T-helper 1 cell treated with Interleukin-12 subunit alpha and Interleukin-12 subunit beta and Interleukin-4 antibody, amounts not matched to agents 30 μg/mL and 1 μg/mL, for 36 hours (primary cell): Measurements from ENCODE around the gene ZFP28.

ENCODE experiments used
- H3K27ac Mint-ChIP-seq: one replicate; pipeline ENCODE4 v1.8.0; 2021; ENCODE audit warnings: mild to moderate bottlenecking, mixed read lengths
- H3K27me3 Mint-ChIP-seq: one replicate; pipeline ENCODE4 v1.8.0; 2021; ENCODE audit warnings: low read depth, mixed read lengths
- H3K36me3 Mint-ChIP-seq: one replicate; pipeline ENCODE4 v1.8.0; 2021; ENCODE audit warnings: low read depth, mixed read lengths
- H3K4me1 Mint-ChIP-seq: one replicate; pipeline ENCODE4 v1.8.0; 2021; ENCODE audit warnings: low read depth, mixed read lengths
- H3K4me3 Mint-ChIP-seq: one replicate; pipeline ENCODE4 v1.8.0; 2021; ENCODE audit warnings: mild to moderate bottlenecking, moderate library complexity, mixed read lengths
- H3K9me3 Mint-ChIP-seq: one replicate; pipeline ENCODE4 v1.8.0; 2021; ENCODE audit warnings: mixed read lengths

ZFP28 gene

DNA sequence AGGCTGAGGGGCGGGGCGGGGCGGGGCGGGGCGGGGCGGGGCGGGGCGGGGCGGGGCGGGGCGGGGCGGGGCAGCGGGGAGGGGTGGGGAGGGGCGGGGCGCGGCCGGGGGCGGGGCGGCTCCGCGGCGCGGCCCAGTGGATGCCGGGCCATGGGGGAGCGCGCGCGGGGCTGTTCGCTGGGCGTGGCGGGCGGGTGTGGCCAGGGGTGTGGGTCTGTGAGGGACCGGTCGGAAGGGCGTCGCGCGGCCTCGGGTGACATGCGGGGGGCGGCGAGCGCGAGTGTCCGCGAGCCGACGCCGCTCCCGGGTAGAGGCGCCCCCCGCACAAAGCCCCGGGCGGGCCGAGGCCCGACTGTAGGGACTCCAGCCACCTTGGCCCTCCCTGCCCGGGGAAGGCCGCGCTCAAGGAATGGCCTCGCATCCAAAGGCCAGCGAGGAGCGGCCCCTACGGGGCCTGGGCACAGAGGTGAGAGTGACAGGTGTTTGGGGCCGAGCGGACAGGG is at the start of gene ZFP28:
Gene ZFP28 (plus strand): TSS at position 188 of the 503 bp plus-strand sequence. CDS start 71 bp downstream, at position 259.
- Mint-ChIP-seq H3K4me1 (peaks cover 6% of the 10 kb centered on the region), H3K27me3 (no peaks in the 10 kb centered on the region), H3K36me3 (peaks cover 24% of the 10 kb centered on the region), H3K27ac (peak within 1 kb of the TSS; percentile 92), H3K9me3 (peaks cover 67% of the 10 kb centered on the region), H3K4me3 (peak within 1 kb of the TSS; percentile 83)

DNA sequence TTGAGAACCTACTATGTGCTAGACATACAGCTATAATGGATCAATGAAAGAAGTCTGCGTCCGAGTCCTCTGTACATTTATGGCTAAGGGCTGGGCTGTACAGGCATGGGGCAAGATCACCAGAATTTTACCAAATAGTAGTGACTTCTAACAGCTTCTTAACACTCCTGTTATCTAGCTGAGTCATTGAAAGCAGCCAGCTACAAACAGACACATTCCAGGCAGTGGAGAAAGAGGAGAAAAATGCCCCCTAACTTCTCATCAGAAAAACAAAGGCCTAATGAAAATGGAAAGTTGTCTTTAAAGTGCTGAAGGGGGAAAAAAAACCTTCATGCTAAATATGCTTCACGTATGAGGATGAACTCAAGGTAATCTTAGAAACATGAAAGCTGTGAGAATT is 47.3 kb upstream of the ZFP28 start:
- H3K27ac Mint-ChIP-seq: no peak overlapping the region
- H3K4me3 Mint-ChIP-seq: no peak overlapping the region
- H3K36me3 Mint-ChIP-seq: no peaks in the 10 kb centered on the region
- H3K9me3 Mint-ChIP-seq: peaks cover 83% of the 10 kb centered on the region
- H3K4me1 Mint-ChIP-seq: no peaks in the 10 kb centered on the region
- no peaks in the 10 kb centered on the region for H3K27me3 Mint-ChIP-seq

DNA sequence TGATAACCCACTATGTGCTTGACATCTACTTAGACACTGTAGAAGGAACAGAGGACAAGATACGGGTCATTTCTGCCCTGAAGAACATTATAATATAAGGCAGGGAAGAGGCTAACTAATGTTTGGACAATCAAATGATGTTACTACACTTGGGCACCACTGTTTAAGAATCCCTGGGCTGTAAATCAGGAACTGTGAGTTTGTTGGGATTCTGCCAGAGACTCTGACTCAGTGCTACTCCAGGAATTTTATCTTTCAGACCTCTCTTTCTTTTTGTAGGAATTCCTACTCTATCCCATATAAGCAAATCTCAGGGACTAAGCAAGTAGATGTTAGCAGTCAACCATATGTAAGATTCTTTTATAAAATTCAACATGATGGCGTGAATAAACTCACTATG is 34.2 kb upstream of the ZFP28 start:
- Mint-ChIP-seq H3K9me3 (peaks cover 60% of the 10 kb centered on the region), H3K4me1 (no peaks in the 10 kb centered on the region), H3K27ac (no peak overlapping the region), H3K27me3 (no peaks in the 10 kb centered on the region), H3K36me3 (peaks cover 1% of the 10 kb centered on the region), H3K4me3 (no peak overlapping the region)

DNA sequence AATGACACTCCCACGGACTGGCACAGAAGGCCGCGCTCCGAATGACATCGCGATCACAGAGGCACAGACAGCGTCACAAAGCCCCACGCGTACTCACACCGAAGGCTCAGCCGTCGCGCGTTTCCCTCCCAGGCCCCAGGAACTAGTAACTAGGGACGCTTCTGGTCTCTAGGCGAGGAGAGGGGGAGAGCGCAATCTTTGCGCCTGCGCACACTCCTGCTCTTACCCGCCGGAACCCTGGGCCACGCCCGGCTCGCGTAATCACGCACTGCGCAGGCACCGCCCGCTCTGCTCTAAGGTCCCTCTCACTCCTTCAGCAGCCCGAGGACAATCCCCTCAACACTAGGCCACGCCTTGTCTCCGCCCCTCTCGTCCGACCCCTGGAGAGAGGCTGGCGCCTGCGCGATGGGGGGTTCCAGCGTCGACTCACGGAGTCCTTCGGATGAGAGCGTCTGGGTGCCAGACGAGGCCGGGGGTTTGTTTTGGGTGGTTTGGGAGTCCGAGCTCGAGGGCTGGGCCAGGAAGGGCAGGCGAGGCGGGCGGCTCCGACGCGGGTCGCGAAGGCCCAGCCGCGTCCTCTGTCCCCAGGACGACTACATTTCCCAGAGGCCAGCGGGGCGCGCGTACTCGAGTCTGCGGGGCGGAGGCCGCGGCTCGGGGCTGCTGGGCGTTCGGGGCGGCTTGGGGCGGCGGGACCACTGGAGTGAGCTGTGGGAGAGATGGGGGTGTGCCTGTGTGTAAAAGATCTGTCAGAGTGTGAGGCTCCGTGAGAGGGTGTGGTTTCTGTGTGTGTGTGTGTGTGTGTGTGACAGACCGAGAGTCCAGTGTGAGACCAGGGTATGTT is 31.1 kb upstream of the ZFP28 start, which contains the start of gene ZNF471:
Gene ZNF471 (plus strand): TSS at position 410 of the 844 bp plus-strand sequence. CDS start 3,717 bp downstream, outside the sequence.
- H3K4me1 Mint-ChIP-seq: no peaks in the 10 kb centered on the region
- H3K27ac Mint-ChIP-seq: no peak within 1 kb of the TSS
- H3K4me3 Mint-ChIP-seq: peak within 1 kb of the TSS; percentile 3
- peaks cover 1% of the 10 kb centered on the region for H3K36me3 Mint-ChIP-seq
- H3K27me3 Mint-ChIP-seq: no peaks in the 10 kb centered on the region
- H3K9me3 Mint-ChIP-seq: peaks cover 33% of the 10 kb centered on the region

DNA sequence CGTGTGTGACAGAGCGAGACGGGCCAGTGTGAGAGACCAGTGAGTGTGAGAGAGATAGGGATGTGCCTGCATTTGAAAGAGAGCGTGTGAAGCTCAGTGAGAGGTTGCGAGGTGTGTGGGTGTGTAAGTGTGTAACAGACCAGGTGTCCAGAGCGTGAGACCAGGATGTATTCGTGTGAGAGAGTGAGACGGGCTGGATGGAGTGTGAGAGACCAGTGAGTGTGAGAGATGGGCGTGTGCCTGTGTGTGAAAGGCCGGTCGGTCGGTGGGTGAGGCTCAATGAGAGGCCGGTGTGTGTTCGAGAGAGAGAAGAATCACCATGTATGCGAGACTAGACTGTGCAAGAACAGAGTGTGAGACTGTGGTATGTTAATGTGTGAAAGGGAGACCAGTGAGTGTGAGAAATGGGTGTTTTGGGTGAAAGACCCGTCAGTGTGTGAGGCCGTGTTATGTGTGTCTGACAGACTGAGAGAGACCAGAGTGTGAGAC is 30.4 kb upstream of the ZFP28 start:
- H3K27ac Mint-ChIP-seq: no peak overlapping the region
- peaks cover 1% of the 10 kb centered on the region for H3K36me3 Mint-ChIP-seq
- no peaks in the 10 kb centered on the region for H3K27me3 Mint-ChIP-seq
- peaks cover 33% of the 10 kb centered on the region for H3K9me3 Mint-ChIP-seq
- no peaks in the 10 kb centered on the region for H3K4me1 Mint-ChIP-seq
- no peak overlapping the region for H3K4me3 Mint-ChIP-seq

DNA sequence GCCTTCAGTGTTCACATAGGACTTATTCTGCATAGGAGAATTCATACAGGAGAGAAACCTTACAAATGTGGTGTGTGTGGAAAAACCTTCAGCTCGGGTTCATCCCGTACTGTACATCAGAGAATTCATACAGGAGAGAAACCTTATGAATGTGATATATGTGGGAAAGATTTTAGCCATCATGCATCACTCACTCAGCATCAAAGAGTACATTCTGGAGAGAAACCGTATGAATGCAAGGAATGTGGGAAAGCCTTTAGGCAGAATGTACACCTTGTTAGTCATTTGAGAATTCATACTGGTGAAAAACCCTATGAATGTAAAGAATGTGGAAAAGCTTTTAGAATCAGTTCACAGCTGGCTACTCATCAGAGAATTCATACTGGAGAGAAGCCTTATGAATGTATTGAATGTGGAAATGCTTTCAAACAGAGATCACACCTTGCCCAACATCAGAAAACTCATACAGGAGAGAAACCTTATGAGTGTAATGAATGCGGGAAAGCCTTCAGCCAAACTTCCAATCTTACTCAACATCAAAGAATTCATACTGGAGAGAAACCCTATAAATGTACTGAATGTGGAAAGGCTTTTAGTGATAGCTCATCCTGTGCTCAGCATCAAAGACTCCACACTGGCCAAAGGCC is 13.4 kb upstream of the ZFP28 start:
- Mint-ChIP-seq H3K4me3 (no peak overlapping the region), H3K36me3 (peaks cover 9% of the 10 kb centered on the region), H3K27me3 (no peaks in the 10 kb centered on the region), H3K9me3 (peaks cover 72% of the 10 kb centered on the region), H3K4me1 (no peaks in the 10 kb centered on the region), H3K27ac (no peak overlapping the region)

DNA sequence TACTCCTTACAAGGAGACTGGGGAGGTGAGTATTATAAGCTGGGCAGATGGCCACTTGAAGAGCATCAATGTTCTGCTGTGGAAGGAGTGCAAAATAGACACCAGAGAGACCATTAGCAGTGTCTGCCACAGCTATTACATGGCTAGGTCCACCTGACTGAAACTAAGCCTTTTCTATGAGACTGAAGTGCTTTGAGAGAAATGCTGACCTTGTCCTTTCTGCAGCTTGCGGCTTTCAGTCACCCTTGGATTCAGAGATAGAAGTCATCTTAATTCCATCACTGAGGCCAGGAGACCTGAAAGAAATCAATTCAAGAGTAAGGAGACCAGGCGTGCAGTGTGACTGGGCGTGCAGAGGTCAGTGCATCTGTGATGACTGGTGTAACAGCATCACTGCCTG is 1.3 kb upstream of the ZFP28 start:
- Mint-ChIP-seq H3K36me3 (peaks cover 21% of the 10 kb centered on the region), H3K9me3 (peaks cover 71% of the 10 kb centered on the region), H3K27ac (peak overlapping the region; percentile 92), H3K4me3 (peak overlapping the region; percentile 83), H3K4me1 (peaks cover 6% of the 10 kb centered on the region), H3K27me3 (no peaks in the 10 kb centered on the region)

DNA sequence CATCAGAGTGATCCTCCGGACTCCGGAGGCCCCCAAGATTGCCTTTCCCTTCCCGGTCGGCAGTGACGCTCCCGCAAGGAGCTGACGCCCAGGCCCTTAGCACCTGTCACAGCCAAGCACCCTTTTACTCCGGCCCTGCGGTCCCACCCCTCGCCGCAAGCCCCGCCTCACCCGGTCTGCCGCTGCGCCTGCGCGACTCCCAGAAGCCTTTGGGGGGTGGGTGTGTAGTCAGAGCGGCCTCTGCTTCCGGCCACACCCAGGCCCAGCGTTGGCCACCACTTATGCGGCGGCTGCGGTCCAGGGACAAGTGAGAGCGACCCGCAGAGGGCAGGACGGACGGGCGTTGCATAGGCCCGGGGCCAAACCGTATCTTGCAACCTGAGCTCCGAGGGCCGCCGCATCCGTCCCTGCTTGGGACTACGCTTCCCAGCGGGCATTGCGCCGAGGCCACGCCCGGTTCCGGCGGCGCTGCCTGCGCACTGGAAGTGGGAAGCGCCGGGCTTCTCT is 441 bp upstream of the ZFP28 start:
- Mint-ChIP-seq H3K27me3 (no peaks in the 10 kb centered on the region), H3K4me1 (peaks cover 6% of the 10 kb centered on the region), H3K9me3 (peaks cover 67% of the 10 kb centered on the region), H3K27ac (peak overlapping the region; percentile 92), H3K36me3 (peaks cover 24% of the 10 kb centered on the region), H3K4me3 (peak overlapping the region; percentile 83)

DNA sequence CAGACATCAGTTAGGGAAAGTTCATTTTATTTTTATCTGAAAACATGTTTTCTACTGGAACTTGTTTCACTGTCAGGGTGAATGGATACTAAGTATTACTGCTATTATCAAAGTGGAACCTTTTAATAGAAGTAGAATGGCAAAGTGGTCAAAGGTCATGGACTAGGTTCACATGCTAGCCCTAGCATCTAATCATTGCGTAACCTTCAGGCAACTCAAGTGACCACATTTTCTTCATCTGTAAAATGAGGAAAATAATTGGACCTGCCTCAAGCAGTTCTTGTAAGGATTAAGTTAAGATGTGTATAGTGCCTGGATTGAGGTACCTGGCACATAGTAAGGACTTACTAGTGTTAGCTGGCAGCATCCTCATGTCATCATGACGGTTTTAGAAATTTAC is 5.0 kb downstream of the ZFP28 start:
- Mint-ChIP-seq H3K4me1 (peaks cover 2% of the 10 kb centered on the region), H3K27me3 (no peaks in the 10 kb centered on the region), H3K9me3 (peaks cover 67% of the 10 kb centered on the region), H3K36me3 (peaks cover 34% of the 10 kb centered on the region), H3K27ac (no peak overlapping the region), H3K4me3 (no peak overlapping the region)

DNA sequence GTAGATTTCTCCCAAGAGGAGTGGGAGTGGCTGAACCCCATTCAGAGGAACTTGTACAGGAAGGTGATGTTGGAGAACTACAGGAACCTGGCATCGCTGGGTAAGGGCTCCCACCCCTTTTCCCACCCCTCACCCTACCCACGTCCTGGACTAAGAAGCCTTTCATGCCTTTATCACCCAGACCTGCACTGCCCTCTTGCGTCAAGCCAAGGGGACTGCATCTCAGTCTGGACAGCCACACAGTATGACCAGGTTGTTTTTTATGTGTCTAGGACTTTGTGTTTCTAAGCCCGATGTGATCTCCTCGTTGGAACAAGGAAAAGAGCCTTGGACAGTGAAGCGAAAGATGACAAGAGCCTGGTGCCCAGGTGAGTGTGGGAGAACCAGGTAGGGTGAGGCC is 8.8 kb downstream of the ZFP28 start:
- H3K9me3 Mint-ChIP-seq: peaks cover 60% of the 10 kb centered on the region
- H3K27ac Mint-ChIP-seq: no peak overlapping the region
- peaks cover 30% of the 10 kb centered on the region for H3K36me3 Mint-ChIP-seq
- H3K4me1 Mint-ChIP-seq: no peaks in the 10 kb centered on the region
- H3K27me3 Mint-ChIP-seq: no peaks in the 10 kb centered on the region
- no peak overlapping the region for H3K4me3 Mint-ChIP-seq

DNA sequence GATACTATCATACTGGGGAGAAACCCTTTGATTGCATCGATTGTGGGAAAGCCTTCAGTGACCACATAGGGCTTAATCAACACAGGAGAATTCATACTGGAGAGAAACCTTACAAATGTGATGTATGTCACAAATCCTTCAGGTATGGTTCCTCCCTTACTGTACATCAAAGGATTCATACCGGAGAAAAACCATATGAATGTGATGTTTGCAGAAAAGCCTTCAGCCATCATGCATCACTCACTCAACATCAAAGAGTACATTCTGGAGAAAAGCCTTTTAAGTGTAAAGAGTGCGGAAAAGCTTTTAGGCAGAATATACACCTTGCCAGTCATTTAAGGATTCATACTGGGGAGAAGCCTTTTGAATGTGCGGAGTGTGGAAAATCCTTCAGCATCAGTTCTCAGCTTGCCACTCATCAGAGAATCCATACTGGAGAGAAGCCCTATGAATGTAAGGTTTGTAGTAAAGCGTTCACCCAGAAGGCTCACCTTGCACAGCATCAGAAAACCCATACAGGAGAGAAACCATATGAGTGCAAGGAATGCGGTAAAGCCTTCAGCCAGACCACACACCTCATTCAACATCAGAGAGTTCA is 15.6 kb downstream of the ZFP28 start:
- Mint-ChIP-seq H3K27me3 (no peaks in the 10 kb centered on the region), H3K4me3 (no peak overlapping the region), H3K27ac (no peak overlapping the region), H3K36me3 (peaks cover 30% of the 10 kb centered on the region), H3K4me1 (no peaks in the 10 kb centered on the region), H3K9me3 (peaks cover 71% of the 10 kb centered on the region)

DNA sequence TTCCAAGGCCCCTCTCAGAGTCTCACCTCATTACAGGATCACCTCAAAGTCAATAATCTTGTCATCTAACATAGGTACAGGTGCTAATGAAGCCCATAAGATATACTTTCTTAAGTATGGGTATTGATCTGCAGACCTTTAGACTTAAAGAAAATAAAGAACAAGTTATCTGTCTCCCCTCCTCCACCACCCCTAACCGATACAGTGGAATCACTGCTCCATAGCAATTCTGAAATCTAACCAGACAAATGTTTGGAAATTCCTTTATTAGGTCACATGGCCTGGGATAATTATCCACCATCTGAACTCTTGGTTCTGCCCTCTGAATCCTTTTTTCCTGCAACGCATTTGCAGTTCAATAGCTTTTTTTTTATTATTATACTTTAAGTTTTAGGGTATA is 24.0 kb downstream of the ZFP28 start:
- H3K36me3 Mint-ChIP-seq: peaks cover 9% of the 10 kb centered on the region
- H3K9me3 Mint-ChIP-seq: peaks cover 88% of the 10 kb centered on the region
- H3K27ac Mint-ChIP-seq: no peak overlapping the region
- H3K4me1 Mint-ChIP-seq: peaks cover 4% of the 10 kb centered on the region
- H3K4me3 Mint-ChIP-seq: no peak overlapping the region
- no peaks in the 10 kb centered on the region for H3K27me3 Mint-ChIP-seq

DNA sequence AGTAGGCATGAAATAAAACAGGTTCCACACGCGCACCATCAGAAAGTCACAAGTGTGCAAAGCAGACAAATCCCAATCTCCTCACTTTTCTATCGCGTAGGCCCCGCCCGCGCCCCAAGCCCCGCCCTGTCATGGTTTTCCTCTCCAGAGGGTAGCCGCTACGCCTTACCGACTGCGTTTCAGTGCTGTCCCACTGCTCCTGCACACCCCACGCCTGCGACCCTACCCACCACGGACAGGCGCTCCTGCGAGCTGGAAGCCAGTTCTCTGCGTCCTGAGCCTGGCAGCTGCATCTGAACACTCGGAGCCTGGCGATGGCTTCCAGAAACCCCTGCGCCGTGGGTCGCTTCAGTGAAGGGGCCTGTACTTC is 28.1 kb downstream of the ZFP28 start:
- Mint-ChIP-seq H3K4me3 (peak overlapping the region; percentile 92), H3K27ac (peak overlapping the region; percentile 79), H3K4me1 (peaks cover 7% of the 10 kb centered on the region), H3K9me3 (peaks cover 84% of the 10 kb centered on the region), H3K36me3 (peaks cover 26% of the 10 kb centered on the region), H3K27me3 (no peaks in the 10 kb centered on the region)
